Activated CD4-positive, alpha-beta T cell treated with anti-CD3 and anti-CD28 coated beads for 4 hours (primary cell): ENCODE measurements around the gene TCF7L1.
"Not testable (repeated sequence)": the region's sequence is repeated elsewhere in the genome, so short reads cannot be mapped to it uniquely, and the experiment has no call there.

ENCODE experiments used
- DNase-seq, 2 donors: peaks; one replicate each; pipeline ENCODE4 v3.0.0-alpha.2; 2020

Gene TCF7L1

DNA sequence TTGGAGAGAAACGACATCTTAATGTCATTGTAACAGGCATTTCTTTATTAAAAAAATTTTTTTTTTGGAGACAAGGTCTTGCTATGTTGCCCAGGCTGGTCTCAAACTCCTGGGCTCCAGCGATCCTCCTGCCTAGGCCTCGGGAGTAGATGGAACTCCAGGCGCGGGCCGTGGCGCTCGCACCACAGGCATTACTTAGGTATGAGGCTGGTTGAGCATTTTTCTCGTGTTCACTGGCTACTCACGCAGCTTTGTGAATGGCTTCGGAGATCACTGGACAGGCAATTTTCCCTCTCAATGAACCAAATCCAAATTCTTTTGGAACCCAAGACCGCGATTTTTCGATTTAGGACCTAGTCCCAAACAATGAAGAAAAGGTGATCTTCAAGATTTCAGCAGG is 795 bp upstream of the TCF7L1 start:
- DNase-seq, result no peak

- DNase-seq, result no peak
Measured at GRCh38 chr2:85133751-85134254, 611 bp downstream of the TCF7L1 start.

- DNase-seq, result no peak
Measured at GRCh38 chr2:85134255-85134895, 1.2 kb downstream of the TCF7L1 start.

DNA sequence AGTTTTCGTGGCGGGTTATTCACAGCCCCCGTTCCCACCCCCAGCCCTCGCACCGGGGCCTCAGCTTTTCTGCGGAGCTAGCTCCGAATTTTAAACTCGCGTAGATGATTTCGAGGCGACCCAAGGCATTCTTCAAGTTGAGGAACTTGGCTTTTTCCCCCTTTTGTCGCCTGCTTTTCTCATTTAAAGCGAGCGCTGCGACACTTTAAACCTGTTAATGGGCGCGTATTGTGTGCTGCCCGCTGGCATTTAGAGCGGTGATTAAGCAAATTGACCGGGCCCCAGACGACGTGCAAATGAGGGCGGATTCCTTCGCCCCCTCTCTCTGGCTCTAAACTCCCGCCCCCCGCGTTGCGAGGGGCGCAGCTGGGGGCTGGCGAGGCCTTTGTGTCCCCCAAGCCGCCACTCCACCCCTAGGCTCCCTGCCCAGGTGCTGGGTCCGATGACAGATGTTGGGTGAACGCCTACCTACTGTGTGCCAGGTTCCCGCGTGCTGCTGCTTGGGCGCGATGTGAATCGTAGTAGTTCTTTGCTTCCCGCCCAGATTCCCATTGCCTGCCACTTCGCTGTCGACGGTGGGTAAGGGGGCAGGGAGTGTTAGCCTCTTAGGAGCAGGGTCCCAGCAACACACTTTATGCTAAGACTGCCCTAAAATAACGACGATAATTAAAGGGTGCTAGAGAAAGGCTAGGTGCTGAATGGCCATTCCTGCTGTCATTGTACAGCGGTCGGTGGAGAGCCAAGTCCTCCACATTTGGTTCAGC is 1.9 kb downstream of the TCF7L1 start:
- DNase-seq, result no peak

- DNase-seq, result no peak
Measured at GRCh38 chr2:85135660-85135914, 2.4 kb downstream of the TCF7L1 start.

DNA sequence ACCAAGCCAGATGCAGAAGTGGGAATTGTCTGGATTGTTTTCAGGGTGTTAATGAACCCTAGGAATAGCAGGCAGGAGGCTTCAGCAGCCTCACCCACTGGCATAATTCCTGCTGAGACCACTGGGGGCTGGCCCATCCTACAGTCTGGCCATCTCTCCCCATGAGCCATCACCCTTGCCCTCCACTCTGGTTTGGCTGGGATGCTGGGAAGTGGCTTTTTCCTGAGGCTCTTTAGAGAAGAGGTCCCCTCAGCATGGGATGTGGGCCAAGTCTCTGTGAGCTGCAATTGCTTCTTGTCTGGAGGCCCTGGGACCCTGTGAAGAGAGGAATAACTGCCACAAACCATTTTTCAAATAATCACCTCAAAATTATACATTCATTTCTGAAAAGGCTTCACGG is 4.0 kb downstream of the TCF7L1 start:
- DNase-seq, result no peak

DNA sequence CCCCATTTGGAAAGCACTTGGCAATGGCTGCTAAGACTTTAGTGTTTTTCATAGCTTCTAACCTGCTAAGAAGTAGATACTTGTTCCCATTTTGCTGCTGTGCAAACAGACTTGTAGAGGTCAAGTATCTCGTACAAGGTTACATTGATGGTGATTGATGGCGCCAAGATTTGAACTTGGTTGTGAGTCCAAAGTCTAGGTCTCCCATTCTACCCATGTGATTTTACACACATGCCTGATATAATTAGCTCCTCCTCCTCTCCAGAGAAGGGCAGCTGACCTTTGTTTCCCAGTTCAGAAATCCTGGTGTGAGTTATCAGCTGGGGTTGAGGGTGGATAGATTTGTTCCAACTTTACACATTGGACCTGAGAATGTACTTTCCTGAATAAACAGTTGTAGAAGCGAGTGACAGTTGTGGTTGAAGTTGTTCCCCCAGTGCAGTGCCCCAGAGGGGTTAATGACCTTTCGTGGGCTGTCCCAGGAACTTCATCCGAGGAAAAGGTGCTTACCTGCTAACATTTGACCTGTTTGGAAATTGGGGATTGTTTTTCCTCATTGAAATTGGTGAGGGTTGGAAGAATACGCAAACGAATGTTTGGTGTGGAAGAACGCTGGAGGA is 10.4 kb downstream of the TCF7L1 start:
- DNase-seq, result no peak

DNA sequence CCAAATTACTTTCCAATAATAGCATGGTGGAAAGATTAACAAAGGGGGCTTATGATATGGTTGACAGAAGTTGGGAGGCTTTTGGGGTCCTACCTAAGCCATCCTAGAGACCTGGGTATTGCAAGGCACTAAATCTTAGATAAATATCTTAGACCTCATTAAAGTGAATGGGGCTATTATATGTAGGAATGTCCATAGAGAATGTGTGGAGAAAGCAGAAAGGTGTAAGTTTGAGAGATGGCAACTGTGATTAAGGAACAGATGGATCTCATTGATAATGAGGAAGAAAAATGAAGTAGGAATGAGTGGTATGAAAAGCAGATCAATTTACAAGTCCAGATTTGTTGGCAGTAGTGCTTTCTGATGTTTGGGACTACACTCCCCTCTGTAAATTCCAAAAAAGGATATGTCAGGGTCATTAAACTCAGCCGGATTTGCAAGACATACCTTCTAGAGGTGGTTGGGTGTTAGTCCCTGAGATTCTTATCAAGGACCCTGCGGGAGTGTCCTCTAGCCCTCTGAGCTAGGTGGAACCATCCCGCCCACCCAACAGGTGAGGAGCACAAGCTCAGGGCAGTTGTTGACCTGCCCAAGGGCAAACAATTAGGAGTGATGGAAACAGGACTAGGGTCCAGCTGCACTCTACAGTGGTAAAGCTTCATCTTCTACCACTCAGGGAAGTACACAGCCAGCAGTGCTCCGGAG is 12.1 kb downstream of the TCF7L1 start:
- no peak for DNase-seq

GRCh38 chr2:85148190-85148589 is 15.0 kb downstream of the TCF7L1 start:
- DNase-seq, result no peak

DNA sequence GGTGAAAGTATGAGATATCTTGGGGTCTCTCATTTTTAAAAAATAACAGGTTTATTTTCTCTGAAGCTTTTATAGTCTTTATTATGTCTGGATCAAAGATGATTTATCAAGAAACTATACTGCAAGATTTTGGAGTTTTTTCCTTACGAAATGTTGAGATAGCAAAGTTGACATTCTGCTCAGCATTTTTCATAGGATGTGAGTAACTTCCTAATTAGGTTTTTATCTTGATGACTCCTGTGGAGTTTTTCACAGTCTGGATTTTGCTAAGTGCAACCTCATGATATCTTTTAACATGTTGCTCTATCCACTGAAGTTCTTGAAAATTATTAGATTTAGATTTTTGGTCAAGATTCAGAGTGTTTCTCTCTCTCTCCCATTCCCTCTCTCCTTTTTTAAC is 17.8 kb downstream of the TCF7L1 start:
- no peak for DNase-seq

- no peak for DNase-seq
Measured at GRCh38 chr2:85152895-85153294, 19.7 kb downstream of the TCF7L1 start.

GRCh38 chr2:85154048-85154753 is 21.0 kb downstream of the TCF7L1 start:
- DNase-seq, result no peak

GRCh38 chr2:85155082-85155481 is 21.9 kb downstream of the TCF7L1 start:
- not testable (repeated sequence) for DNase-seq

- no peak for DNase-seq
Measured at GRCh38 chr2:85156153-85156552, 23.0 kb downstream of the TCF7L1 start.

- DNase-seq, result no peak
Measured at GRCh38 chr2:85156619-85157018, 23.4 kb downstream of the TCF7L1 start.

GRCh38 chr2:85157345-85157744 is 24.2 kb downstream of the TCF7L1 start:
- DNase-seq, result no peak

GRCh38 chr2:85158559-85159273 is 25.5 kb downstream of the TCF7L1 start:
- DNase-seq, result no peak

GRCh38 chr2:85159589-85159988 is 26.4 kb downstream of the TCF7L1 start:
- no peak for DNase-seq

DNA sequence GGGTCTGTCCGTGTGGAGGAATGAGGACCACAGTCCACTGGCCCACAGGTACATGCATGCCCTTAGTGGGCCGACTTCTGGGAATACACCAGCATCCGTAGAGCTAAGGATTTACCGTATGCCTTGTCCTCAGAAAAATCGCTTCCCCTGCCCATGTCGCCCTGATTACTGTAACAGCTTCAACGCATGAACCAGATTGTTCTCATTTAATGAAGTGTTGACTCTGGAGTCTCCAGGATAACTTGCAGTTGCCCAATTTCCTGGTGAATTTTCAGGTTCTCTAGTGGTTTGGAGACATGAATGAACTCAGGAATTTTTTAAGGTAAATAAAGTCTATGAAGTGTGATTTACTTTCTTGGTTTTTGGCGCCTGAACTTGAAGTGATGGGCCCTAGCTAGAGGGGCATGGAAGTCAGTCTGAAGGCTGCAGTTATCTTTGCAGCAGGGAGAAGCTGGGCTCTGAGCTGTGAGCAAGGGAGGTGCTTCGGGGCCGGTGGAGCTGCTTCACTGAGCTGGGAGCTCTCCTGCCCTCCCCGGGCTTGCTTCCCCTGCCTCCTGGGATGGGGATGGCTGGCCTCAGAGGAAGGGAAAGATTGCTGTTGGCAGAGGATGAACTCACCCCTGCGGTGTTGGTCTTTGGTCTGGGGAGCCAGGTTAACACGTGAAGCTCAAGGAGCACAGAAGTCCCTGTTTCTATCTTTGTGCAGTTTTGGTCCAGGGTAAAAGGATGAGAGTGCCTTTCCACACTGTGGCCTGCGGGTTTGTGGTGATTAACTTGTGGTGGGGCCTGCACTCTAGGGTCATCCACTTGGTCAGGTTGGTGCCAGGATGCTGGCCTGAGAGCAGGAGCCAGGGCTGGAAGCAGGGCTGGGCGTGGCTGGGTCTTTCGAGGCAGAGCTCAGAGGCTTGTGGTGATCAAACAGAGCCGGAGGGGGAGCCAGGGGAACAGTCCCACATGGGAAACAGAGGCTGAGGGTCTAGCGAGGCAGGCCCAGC is 28.1 kb downstream of the TCF7L1 start:
- DNase-seq, result no peak

- no peak for DNase-seq
Measured at GRCh38 chr2:85162746-85163301, 29.6 kb downstream of the TCF7L1 start.

- DNase-seq, result no peak
Measured at GRCh38 chr2:85163675-85164074, 30.5 kb downstream of the TCF7L1 start.
